Measurements from ENCODE around the gene FBXL15.

GRCh38 chr10:102400076-102400475, 20.6 kb upstream of the FBXL15 start:
- TF ChIP-seq CTCF (optimal IDR thresholded peaks at IDR 0.05 in 1 of 3, IDR thresholded peaks at IDR 0.05 in 1 of 3, conservative IDR thresholded peaks at IDR 0.05 in 1 of 3; ENCODE audit: extremely low read depth in 1 of 3, insufficient read depth in 2 of 3, low read length in 3 of 3), result no peak
- TF ChIP-seq EZH2 (IDR thresholded peaks at IDR 0.05; ENCODE audit: low read length), result no peak

Measured in keratinocyte (primary cell).